ENCODE data around the gene CADPS2.

DNA sequence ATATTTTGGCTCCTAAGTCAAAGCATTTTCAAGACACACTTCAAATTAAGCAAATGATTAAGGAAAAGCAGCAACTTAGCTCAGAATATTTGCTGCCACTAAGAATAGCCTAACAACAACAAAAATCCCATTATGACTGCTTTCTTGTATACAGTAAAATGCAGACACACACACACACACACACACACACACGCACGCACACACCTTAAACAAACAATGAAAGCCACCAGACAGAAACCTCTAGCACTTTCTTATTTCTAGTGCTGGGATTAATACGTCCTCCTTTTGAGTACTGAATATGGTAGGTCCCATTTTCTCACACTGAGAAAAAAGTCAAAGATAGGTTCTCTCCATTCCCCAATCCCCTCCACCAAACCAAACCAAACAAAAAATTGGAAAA lies 558.3 kb downstream of the CADPS2 start:
- TF ChIP-seq POLR2A (IDR thresholded peaks at IDR 0.05; ENCODE audit: low read depth, low read length) (no peak), POLR2AphosphoS5 (IDR thresholded peaks at IDR 0.05; ENCODE audit: low read depth, low read length) (no peak), TAF1 (IDR thresholded peaks at IDR 0.05; ENCODE audit: borderline replicate concordance, low read depth, low read length) (no peak)
